ENCODE data around the gene DNAJC18.

- TF ChIP-seq CTCF (conservative IDR thresholded peaks at IDR 0.05; ENCODE audit: low read depth, low read length): no peak
- no peak for TF ChIP-seq EZH2 (IDR thresholded peaks at IDR 0.05; ENCODE audit: borderline replicate concordance, low read depth, low read length, poor library complexity, severe bottlenecking)
Measured at GRCh38 chr5:139387611-139388197, 51.6 kb downstream of the DNAJC18 start.

Data from A673 (cell line).